GM12801 (cell line): ENCODE measurements around the gene RSF1.

Experiments used
- TF ChIP-seq, protein P1 (sequence below): IDR thresholded peaks from one replicate; pipeline ENCODE4 v1.5.1; 2011; ENCODE audit warnings: control low read depth; ENCODE audit not compliant: insufficient read length; ENCODE audit errors: extremely low read depth

RSF1 gene

GRCh38 chr11:77791301-77791700 lies 29.2 kb downstream of the RSF1 start:
- TF ChIP-seq, protein P1, sequence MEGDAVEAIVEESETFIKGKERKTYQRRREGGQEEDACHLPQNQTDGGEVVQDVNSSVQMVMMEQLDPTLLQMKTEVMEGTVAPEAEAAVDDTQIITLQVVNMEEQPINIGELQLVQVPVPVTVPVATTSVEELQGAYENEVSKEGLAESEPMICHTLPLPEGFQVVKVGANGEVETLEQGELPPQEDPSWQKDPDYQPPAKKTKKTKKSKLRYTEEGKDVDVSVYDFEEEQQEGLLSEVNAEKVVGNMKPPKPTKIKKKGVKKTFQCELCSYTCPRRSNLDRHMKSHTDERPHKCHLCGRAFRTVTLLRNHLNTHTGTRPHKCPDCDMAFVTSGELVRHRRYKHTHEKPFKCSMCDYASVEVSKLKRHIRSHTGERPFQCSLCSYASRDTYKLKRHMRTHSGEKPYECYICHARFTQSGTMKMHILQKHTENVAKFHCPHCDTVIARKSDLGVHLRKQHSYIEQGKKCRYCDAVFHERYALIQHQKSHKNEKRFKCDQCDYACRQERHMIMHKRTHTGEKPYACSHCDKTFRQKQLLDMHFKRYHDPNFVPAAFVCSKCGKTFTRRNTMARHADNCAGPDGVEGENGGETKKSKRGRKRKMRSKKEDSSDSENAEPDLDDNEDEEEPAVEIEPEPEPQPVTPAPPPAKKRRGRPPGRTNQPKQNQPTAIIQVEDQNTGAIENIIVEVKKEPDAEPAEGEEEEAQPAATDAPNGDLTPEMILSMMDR: no peak

DNA sequence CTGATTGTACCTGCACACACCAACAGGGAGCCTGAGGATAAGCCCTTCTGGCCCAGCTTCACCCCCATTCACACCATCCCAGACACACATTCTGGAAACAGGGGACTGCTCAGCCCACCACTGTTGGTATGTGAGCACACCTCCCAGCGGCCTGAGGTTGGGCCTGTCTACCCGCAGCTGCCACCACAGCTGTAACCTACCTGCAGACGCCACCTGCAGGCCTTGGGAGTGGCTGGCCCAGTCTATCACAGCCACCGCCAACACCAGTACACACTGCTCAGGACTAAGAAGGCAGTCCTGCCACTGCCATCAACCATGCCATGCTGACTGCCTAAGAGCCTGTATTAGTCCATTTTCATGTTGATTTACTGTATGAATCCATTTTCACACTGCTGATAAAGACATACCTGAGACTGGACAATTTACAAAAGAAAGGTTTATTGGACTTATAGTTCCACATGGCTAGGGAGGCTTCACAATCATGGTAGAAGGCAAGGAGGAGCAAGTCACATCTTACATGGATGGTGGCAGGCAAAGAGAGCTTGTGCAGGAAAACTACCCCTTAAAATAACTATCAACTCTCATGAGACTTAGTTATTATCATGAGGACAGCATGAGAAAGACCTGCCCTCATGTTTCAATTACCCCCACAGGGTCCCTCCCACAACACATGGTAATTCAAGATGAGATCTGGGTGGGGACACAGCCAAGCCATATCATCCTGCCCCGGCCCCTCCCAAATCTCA lies 30.6 kb downstream of the RSF1 start:
- TF ChIP-seq, protein P1: no peak

DNA sequence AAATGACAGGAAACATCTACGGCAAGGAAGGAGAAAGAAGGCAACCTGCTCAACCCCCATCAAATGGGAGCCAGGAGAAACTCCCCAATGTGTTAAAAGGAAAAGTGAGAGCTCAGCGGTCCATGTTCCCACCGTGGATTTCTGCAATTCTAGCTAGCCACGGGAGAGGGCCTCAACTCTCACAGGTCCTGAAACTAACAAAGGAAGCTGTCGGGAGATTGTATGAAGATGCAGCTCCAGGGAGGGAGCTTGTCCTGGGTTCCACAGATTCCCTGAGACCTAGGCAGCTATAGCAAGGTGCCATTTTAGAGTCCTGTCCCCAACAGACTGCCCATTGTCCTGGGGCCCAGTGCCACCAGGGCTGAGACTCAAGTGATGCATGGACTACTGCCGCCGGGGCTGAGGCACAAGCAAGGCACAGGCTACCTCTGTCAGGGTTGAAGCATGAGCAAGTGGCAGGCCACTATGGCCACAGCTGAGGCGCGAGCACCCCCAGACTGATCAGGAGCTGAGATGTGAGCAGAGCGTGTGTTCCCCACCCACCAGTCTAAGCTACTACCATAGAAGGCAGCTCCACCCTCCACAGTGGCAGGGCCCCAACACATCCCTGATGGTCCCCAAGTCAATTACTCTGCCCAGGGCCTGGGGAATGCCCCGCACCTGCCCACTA lies 31.3 kb downstream of the RSF1 start:
- TF ChIP-seq, protein P1: no peak

GRCh38 chr11:77784572-77784971 lies 36.0 kb downstream of the RSF1 start:
- TF ChIP-seq, protein P1: no peak

DNA sequence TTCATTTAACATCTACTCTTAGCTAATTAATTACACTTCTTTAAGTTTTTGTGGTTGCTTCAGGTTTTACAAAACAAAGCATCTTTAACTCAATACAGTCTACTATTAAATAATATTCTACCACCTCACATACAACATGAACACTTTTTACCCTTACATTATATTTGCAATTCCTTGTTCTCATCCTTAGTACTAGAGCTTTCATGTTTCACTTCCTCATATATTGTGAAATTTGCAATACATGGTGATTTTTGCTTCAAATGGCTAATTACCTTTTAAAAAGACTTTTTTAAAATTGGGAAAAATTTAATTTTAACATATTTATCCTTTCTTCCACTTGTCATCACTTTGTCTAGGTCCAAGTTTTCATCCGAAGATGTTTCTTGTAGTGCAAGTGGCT lies 37.5 kb downstream of the RSF1 start:
- TF ChIP-seq, protein P1: no peak

- TF ChIP-seq, protein P1: no peak
Observed at GRCh38 chr11:77779935-77780334, 40.6 kb downstream of the RSF1 start.

DNA sequence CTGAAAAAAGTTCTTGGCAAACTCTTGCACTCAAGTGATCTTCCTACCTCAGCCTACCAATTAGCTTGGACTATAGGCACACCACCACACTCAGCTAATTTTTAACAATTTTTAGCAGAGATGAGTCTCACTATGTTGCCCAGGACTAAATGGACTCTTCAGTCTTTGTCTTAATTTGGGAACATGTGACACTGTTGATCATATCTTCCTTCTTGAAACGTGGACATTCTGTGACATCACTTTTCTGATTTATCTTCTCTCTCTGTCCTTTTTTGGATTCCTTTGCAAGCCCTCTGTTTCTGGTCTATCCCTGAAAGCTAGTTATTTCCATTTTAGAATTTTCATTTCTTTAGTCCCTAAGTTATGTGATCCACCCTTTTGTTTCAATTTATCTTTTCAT lies 42.0 kb downstream of the RSF1 start:
- TF ChIP-seq, protein P1: no peak
